NCI-H2227 treated with DMSO at 0.1 percent for 48 hours (cell line): ENCODE measurements around the gene SPDEF.

Experiments
- DNase-seq: peaks from one replicate; lab custom pipeline; 2025; lab: John Stamatoyannopoulos, UW

Gene SPDEF

GRCh38 chr6:34583861-34584604, 27.9 kb upstream of the SPDEF start:
- DNase-seq = no peak

- no peak for DNase-seq
These were observed 27.3 kb upstream of the SPDEF start for GRCh38 chr6:34583461-34583860.

GRCh38 chr6:34581561-34581920, 25.4 kb upstream of the SPDEF start:
- no peak for DNase-seq

DNA sequence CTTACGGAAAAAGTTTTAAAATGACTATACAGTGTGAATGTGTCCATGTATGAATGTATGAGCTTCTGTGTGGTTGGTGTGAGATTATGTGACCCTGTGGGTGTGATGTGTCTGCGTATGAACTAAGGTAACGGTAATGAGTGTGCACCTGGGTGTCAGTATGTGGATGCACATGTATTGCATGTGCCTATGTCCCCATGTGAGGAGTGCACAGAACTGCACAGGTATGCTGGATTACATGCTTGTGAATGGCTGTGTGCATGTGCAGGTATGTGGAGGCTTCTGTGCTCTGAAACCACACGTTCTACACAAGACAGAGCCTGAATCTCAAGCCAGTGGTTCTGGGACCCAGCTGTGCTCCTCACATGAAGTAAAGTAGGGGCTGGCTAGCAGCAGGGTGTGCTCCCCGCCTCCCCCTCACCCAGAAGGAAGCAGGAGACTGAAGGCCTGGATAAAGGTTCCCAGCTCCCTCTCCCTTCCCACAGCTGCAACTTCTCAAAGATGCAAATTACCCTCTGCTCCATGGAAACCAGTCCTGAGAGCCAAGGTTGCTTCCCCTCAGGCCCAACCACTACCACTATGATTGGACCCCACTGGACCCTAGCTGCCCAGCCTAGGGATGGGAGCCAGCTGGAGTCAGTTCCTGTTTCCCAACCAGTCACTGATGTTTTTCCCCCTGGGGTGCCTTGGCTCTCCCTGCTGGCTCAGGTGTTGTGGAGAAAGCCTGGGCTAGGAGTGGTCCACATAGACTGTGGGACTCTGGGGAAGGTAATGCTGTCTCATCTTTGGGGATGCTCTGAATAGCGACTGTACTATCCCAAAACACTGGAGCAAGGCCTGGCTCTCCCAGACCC, 24.8 kb upstream of the SPDEF start:
- DNase-seq = no peak

- no peak for DNase-seq
These were observed 22.5 kb upstream of the SPDEF start for GRCh38 chr6:34578445-34579262.

GRCh38 chr6:34576286-34576955, 20.3 kb upstream of the SPDEF start:
- no peak for DNase-seq

DNA sequence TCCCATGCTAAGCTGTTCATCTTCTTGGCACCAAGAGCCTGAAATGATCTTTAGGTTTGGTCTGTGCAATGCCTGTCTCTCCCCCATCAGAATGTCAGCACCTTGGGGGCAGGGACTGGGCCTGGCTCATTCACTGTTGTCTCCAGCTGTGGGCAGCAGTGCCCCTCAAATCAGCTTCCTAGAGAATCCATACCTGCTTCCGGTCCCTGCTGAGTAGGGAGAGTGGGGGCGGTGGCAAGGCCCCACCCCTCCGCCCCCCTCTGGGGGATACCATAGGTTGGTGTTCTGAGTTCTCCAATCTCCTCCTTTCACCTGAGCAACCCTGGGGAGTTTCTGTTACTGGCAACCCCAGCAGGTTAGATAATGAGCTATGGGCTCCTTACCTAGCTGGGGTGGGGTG, 19.2 kb upstream of the SPDEF start:
- DNase-seq = no peak

DNA sequence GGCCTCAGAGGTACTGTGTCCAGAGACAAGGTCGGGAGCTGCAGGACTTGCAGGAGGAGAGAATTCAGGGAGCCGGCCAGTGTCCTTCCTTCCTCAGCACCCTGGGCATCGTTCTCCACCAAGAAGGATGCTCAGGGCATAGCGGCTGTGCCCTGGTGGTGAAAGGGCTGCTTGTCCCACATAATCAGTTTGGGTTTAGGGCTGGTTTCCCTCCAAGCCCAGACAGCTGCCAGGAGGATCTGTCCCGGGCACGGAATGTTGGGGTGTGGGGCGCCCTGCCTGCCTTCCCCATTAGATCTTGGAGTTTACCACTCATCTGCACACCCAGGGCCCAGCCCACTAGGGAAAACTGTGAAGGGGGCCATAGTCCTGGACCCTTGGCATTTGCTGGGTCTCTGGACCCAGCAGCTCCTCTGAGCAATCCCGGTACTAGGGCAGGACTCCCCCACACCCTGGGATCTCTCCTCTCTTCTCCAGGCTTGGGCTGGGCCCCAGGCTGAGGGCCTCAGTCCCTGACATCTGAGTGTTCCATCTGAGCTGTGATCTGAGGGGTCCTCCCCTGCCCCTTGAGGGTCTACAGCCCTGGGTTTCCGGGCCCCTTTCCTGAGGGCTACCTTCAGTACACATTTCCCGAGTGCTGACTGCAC, 18.6 kb upstream of the SPDEF start:
- DNase-seq = no peak

- no peak for DNase-seq
These were observed 17.5 kb upstream of the SPDEF start for GRCh38 chr6:34573567-34574183.

- DNase-seq = no peak
These were observed 16.5 kb upstream of the SPDEF start for GRCh38 chr6:34572585-34572984.

DNA sequence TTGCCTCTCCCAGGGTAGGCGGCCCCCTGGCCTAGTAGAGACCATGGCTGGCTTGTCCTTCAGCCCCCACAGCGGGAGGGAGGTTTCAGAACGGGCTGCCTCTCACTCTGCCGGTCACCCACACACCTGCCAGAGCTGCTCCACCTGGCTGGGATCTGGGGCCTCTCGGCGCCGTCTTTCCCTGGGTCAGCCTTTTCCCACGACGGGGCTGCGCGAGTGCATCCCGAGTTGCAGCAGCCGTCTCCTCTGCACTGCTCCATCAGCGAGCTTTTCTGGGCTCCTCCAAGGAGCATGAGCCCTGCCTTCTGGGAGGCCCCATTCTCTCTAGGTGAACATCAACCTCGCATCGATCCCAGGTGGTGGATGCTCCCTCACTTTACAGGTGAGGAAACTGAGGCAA, 15.9 kb upstream of the SPDEF start:
- DNase-seq = no peak

GRCh38 chr6:34571388-34571787, 15.3 kb upstream of the SPDEF start:
- no peak for DNase-seq

DNA sequence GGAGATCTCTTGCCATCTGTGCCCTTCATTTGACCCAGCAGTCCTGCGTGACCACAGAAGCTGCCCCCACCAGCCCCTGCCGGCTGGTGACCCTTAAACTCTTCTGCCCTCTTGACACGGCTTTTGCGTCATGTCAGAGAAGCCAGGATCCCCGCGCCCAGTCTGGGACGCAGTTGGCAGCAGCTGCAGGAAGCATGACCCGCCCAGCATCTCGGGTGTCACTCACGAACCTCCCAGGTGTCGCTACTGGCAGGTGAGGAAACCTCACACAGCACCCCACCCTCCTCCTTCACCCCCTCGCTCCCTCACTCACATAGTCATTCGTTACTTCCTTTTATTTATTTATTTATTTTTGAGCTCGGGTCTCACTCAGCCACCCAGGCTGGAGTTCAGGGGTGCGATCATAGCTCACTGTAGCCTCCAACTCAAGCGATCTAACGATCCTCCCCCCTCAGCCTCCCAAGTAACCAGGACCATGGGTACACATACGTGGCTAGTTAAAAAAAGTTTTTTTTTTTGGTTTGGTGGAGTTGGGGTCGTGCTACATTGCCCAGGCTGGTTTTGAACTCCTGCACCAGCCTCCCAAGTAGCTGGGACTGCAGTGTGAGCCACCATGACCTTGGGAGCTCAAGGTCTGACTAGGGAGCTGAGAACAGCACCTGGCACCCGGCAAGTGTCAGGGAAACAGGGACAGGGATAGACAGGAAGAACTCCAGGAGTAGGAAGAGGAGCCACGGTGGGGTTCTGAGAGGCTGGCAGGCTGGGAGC, 14.1 kb upstream of the SPDEF start:
- no peak for DNase-seq

DNA sequence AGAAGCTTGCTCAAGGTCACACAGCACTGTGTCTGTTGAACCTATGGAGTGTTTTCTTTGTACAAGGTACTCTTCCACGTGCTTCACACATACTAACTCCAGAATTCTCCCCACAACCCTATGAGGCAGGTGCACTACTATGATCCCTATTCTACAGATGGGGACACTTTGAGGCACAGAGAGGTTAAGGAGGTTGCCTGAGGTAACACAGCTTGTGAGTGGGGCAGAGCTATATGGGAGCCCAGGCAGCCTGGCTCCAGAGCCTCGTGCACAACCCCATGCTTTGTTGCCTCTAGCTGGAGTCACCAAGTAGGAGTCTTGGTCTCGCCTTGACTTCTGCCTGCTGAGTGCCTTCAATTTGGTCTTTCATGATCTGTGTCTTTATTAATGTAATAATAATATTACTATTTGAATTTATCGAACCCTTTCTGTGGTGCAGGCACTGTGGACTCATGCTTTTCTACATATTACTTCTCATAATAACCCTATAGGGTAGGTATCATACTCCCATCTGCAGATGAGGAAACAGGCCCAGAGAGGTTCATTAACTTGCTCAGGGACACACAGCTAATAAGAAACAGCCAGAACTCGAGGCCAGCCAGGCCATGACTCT, 13.3 kb upstream of the SPDEF start:
- no peak for DNase-seq

DNA sequence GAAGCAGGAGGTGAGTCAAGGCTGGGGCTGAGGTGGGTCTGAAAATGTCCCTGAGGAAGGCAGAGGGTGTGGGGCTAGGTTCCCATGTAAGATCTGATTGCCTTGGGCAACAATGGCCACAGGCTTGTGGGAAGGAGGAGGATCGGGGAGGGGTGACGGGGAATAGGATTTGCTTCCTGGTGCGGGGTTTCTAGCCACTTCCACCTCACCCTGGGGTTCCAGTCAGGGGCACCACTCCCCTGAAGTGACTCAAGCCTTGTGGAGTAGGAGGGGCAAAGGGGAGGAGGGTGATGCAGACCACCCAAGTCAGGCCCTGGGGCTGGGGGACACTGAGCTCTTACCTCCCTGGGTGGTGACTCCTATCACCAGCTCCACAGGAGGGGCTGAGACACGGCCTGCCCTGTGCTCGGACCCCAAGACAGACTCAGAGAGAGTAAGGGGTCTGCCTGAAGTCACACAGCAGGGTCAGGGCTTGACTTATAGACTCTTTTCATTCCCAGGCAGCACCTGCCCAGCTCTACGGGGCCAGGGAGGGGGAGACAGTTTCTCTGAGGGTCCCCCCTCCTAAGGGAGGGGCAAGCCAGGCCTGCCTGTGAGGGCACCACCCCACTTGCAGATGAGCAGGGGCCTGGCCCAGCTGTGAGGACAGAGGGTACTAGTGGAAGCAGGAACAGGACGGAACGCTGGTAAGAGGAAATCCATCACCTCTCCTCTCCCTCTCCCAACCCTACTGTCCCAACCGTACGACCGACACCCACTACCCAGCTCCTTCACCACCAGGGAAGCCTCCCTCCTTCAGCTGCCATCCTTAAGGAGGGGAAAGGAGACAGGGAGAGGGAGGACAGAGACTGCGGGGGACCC, 12.4 kb upstream of the SPDEF start:
- no peak for DNase-seq

DNA sequence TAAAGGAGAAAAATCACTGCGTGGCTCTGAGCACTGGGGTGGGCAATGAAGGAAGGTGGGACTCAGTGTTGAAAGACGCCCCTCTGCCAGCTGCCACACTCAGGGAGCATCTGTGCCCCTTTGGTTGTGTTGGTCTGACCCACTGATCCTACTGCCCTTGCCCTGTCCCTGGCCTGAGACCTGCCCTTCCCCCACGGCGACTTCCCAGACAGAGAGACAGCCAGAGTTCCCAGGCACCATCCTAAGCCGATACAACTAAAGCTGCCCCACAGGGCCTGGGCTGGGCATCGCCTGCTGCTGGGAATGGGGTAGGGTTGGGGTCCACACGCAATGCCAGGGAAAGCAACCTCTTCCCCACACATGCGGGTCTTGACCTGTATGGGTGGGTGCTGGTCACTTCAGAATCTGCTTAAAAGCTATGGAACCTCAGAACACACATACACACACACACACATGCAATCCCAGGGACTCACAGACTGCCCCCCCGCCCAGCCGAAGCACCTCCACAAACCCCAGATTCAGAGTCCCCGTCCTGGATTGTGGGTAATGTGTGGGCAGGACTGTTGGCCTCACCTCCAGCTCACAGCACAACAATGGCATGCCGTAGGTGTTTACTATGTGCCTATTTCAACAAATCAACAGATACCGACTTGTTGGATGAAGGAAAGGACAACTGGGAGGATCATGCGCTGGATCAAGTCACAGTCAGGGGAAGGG, 10.9 kb upstream of the SPDEF start:
- no peak for DNase-seq

DNA sequence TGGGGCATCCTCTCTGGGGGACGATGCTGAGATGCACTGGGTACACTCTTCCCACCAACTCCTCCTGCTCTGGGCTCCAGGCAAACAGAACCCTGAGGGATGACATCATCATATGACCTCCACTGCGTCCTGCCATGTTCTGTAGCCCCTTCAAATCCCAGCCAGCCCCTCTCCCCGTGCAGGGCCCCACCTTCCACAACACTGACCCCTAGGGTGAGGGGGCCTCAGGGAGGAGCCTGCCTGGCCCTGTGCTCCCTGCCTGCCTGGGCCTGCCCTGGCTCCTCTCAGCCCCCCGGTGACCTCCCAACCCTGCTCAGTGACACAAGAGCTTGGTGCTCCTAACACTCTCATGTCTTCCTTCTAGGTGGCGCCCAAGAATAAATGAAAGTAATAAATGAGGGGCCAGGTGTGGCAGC, 9.6 kb upstream of the SPDEF start:
- no peak for DNase-seq

DNA sequence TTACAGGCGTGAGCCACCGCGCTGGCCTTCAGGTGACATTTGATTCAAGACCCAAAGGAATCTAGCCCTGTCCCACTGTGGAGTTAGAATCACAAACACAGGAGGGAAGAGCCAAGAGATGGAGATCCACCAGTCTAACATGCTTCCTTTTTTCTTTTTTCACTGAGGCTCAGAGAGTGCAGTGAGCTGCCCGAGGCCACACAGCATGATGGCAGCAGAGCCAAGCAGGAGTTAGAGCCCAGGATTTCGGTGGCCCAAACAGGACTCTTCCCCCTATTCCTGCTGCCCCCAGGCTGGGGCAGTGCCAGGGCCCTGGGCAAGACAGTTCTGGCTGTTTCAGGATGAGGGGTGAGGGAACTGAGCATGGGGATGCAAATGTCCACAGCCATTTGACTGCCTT, 8.1 kb upstream of the SPDEF start:
- DNase-seq = no peak
